Measurements from ENCODE around the gene EPRS1. TPM values are rescaled to one million over a fixed set of nuclear protein-coding genes. Genes with fewer than 3 reads are reported as not detected.

Gene EPRS1
- total RNA-seq, 1 experiment from 2014 or later: 54.5 TPM

DNA sequence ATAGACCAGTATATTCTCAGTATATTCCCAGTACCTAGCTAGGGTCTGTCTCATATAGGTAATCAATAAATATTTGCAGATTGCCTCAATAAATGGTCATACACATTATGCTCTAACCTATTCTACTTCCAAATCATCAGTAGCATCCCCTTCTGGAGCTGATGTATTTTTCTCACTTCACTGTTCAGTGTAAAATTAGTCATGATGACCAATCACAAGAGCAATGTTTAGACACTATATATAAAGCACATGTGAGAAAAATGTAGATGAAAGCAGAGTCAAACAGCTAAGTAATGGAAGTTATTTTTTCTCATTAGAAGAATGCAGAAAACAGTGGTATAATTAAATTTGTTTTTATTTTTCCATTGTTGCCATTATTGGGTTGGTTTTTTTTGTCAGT lies 34.7 kb downstream of the EPRS1 start:
- Histone ChIP-seq H3K4me1 (replicated peaks) (no peaks in the 10 kb centered on the region), H3K36me3 (peaks cover 27% of the 10 kb centered on the region), H3K9me3 (replicated peaks) (no peaks in the 10 kb centered on the region), H3K27me3 (replicated peaks) (no peaks in the 10 kb centered on the region), H3K27ac (no peak overlapping the region), H3K4me3 (no peak overlapping the region)
- DNase-seq (ENCODE audit: low read depth in 1 of 2, low spot score in 2 of 2): no peak

DNA sequence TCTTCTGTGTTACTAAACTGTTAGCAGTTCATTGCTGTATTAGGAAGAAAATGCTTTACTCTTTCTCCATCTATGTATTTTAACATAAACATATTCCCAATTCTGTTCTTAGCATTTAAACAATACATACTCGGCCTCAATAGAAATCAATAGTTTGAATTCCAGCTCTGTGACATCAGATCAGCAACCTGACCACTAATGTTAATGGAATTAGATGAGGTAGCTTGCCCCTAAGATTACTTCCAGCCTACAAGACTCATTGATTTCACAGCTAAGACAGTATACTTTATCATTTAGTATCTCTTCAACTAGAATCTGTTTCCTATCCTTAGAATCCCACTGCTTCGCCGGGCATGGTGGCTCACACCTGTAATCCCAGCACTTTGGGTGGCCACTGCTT lies 38.9 kb downstream of the EPRS1 start:
- no peak for DNase-seq (ENCODE audit: low read depth in 1 of 2, low spot score in 2 of 2)
- H3K4me3 ChIP-seq: no peak overlapping the region
- no peaks in the 10 kb centered on the region for H3K4me1 ChIP-seq (replicated peaks)
- H3K27ac ChIP-seq: no peak overlapping the region
- no peaks in the 10 kb centered on the region for H3K9me3 ChIP-seq (replicated peaks)
- peaks cover 34% of the 10 kb centered on the region for H3K36me3 ChIP-seq
- no peaks in the 10 kb centered on the region for H3K27me3 ChIP-seq (replicated peaks)

DNA sequence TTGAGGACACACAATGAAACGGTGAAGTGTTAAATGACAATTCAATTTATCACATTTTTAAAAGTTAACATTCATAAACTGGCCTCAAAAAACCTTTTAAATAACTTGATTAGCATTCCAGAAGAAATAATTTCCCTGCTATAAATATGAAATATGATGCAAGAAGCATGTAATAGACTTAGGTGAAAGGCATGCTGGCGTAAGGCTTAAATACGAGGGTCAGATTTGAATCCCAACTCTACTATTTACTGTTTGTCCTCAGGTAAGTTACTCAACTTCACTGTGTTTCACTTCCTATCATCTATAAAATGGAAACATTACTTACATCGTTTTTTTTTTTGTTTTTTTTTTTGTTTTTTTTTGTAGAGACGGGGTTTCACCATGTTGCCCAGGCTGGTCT lies 40.8 kb downstream of the EPRS1 start:
- no peak for DNase-seq (ENCODE audit: low read depth in 1 of 2, low spot score in 2 of 2)
- Histone ChIP-seq H3K4me1 (replicated peaks) (peaks cover 13% of the 10 kb centered on the region), H3K36me3 (peaks cover 27% of the 10 kb centered on the region)

DNA sequence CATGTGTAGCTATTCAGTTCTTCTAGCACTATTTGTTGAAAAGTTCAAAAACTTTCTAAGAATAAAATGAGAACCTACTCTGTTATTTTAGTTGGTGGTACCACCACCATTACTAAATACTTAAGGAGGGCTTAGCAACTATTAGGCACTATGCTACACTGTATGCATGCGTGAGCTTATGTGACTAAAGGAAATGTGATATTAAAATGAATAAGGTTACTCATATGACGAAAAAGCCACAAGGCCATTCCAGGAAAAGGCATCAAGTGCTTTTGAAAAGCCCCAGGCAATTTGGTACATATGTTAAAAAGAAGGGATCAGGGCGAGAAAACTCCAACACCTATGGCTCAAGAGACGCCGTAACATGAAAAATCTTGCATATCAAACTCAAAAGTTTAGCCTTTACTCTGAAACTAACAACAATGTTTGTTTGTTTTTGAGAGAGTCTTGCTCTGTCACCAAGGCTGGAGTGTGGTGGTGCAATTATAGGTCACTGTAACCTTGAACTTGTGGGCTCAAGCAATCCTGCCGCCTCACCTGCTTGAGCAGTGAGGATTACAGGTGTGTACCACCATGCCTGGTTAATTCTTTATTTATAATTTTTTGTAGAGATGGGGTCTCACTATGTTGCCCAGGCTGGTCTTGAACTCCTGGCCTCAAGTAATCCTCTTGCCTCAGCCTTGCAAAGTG lies 42.5 kb downstream of the EPRS1 start:
- DNase-seq (ENCODE audit: low read depth in 1 of 2, low spot score in 2 of 2): no peak
- Histone ChIP-seq H3K27me3 (replicated peaks) (no peaks in the 10 kb centered on the region), H3K4me1 (replicated peaks) (peaks cover 20% of the 10 kb centered on the region), H3K27ac (no peak overlapping the region), H3K9me3 (replicated peaks) (no peaks in the 10 kb centered on the region), H3K4me3 (no peak overlapping the region), H3K36me3 (peaks cover 30% of the 10 kb centered on the region)

More for the DNA sequence above, 40.8 kb downstream of the EPRS1 start:
- H3K27ac ChIP-seq: no peak overlapping the region
- H3K4me3 ChIP-seq: no peak overlapping the region
- no peaks in the 10 kb centered on the region for H3K9me3 ChIP-seq (replicated peaks)
- no peaks in the 10 kb centered on the region for H3K27me3 ChIP-seq (replicated peaks)

DNA sequence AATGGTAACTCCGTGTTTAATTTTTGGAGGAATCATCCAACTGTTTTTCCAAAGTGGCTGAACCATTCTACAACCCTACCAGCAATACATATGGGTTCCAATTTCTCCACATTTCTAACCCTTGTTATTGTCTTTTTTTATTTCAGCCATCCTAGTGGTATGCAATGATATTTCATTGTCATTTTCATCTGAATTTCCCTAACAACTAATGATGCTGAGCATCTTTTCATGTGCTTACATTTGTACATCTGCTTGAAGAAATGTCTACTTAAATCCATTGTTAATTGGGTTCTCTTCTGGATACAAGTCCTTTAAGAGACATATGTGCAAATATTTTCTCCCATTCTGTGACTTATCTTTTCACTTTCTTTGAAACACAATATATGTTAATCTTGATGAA lies 43.3 kb downstream of the EPRS1 start:
- peaks cover 30% of the 10 kb centered on the region for H3K36me3 ChIP-seq
- H3K27me3 ChIP-seq (replicated peaks): no peaks in the 10 kb centered on the region
- no peak overlapping the region for H3K27ac ChIP-seq
- H3K4me1 ChIP-seq (replicated peaks): peaks cover 20% of the 10 kb centered on the region
- H3K9me3 ChIP-seq (replicated peaks): no peaks in the 10 kb centered on the region
- no peak overlapping the region for H3K4me3 ChIP-seq
- no peak for DNase-seq (ENCODE audit: low read depth in 1 of 2, low spot score in 2 of 2)

DNA sequence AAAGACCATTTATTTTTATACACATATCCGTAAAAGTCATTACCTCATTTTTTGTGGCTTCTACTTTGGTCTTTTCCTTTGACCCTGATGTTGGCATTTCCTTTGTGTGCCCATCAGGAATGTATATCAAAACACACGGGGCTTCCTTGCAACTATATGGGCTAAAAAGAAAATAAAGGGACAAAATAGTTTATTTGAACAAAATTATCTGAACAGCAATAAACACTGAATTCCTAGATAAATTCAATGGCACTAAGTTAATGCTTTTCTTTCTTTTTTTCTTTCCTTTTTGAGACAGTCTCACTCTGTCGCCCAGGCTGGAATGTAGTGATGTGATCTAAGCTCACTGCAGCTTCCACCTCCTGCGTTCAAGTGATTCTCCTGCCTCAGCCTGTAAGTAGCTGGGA lies 45.2 kb downstream of the EPRS1 start:
- H3K4me1 ChIP-seq (replicated peaks): peaks cover 20% of the 10 kb centered on the region
- H3K9me3 ChIP-seq (replicated peaks): no peaks in the 10 kb centered on the region
- H3K36me3 ChIP-seq: peaks cover 41% of the 10 kb centered on the region
- H3K27me3 ChIP-seq (replicated peaks): no peaks in the 10 kb centered on the region
- H3K4me3 ChIP-seq: no peak overlapping the region
- peak; percentile 72 to 89 for DNase-seq (ENCODE audit: low read depth in 1 of 2, low spot score in 2 of 2)
- H3K27ac ChIP-seq: peak overlapping the region; percentile 93

DNA sequence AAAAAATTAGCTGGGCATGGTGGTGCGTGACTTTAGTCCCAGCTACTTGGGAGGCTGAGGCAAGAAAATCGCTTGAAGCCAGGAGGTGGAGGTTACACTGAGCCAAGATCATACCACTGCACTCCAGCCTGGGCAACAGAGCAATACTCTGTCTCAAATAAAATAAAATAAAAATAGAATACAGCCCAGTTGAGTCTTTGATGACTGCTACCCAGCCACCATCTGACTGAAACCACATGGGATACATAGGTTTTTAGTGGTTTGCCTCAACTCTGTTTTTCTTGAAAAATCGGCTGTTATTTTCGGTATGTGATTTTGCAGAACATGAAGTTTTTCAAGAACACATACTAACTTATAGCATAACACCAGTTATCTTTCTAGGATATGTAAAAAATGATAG lies 46.5 kb downstream of the EPRS1 start:
- no peak overlapping the region; the same call in 1 of the 2 replicates for H3K27ac ChIP-seq
- no peaks in the 10 kb centered on the region for H3K9me3 ChIP-seq (replicated peaks)
- H3K4me3 ChIP-seq: no peak overlapping the region
- no peak for DNase-seq (ENCODE audit: low read depth in 1 of 2, low spot score in 2 of 2)
- peaks cover 20% of the 10 kb centered on the region for H3K4me1 ChIP-seq (replicated peaks)
- H3K27me3 ChIP-seq (replicated peaks): no peaks in the 10 kb centered on the region
- peaks cover 42% of the 10 kb centered on the region for H3K36me3 ChIP-seq

Other genes starting within 250 kb of the EPRS1 start
- gene SLC30A10, start 117.9 kb downstream of the EPRS1 start, total RNA-seq (2014; rRNA removed; shearing (Covaris generic)): not detected in 2 replicates
- 36.9 and 37.2 TPM in 2 replicates for gene BPNT1, start 43.3 kb upstream of the EPRS1 start, total RNA-seq (2014; rRNA removed; shearing (Covaris generic))
- 82.9 and 103 TPM in 2 replicates for gene IARS2, start 47.6 kb upstream of the EPRS1 start, total RNA-seq (2014; rRNA removed; shearing (Covaris generic))
- 16.7 and 20.6 TPM in 2 replicates for gene RAB3GAP2, start 225.9 kb upstream of the EPRS1 start, total RNA-seq (2014; rRNA removed; shearing (Covaris generic))

Measured in SJSA1 (cell line).